Right cardiac atrium (tissue), 5 donors: ENCODE results near the gene RNF183. TPM values are rescaled to one million over a fixed set of nuclear protein-coding genes. Genes with fewer than 3 reads are reported as not detected.

Source experiments
- ATAC-seq, 2 donors: fragments of 200-7000 bp; cut with Tn5 transposase; one replicate each; pipeline versions ENCODE4 v1.8.0 to v1.9.1; 2020; ENCODE audit warnings: moderate library complexity in 2 of 2, mild to moderate bottlenecking in 1 of 2
- DNase-seq, 3 donors: peaks; one replicate each; pipeline ENCODE4 v3.0.0-alpha.2; 2020
- H3K27ac ChIP-seq: one replicate; pipeline ENCODE4 v1.5.1; 2013; ENCODE audit warnings: mild to moderate bottlenecking, low read length, control low read depth, moderate library complexity
- H3K27me3 ChIP-seq: one replicate; pipeline ENCODE4 v1.6.1; 2013; ENCODE audit not compliant: control insufficient read depth, insufficient read depth
- H3K4me1 ChIP-seq: one replicate; pipeline ENCODE4 v1.6.1; 2013; ENCODE audit warnings: low read length; ENCODE audit not compliant: control insufficient read depth, insufficient read depth
- H3K4me3 ChIP-seq: one replicate; pipeline ENCODE4 v1.5.1; 2013; ENCODE audit warnings: low read length, control low read depth
- H3K9me3 ChIP-seq: one replicate; pipeline ENCODE4 v1.6.1; 2013; ENCODE audit warnings: low read length; ENCODE audit not compliant: control insufficient read depth
- WGBS: extraction: QIAGEN DNeasy Blood & Tissue Kit; methylation state at CpG from one replicate; pipeline ENCODE4 v1.1.7; 2013; 5-methylcytosine and 5-hydroxymethylcytosine counted together
- intact Hi-C, 4 donors: fragments of 100-400 bp; cut with DNase I; formaldehyde crosslinking; loops; one replicate each; pipeline versions ENCODE4 v1.11.0 to v1.14.0; 2022 to 2023
- polyA plus RNA-seq: library from polyadenylated mRNA; stranded (reverse); fragments of 200-250 nt; gene quantifications from one replicate; pipeline ENCODE4 v1.2.3, GENCODE V29; 2013
- total RNA-seq, 4 donors: library from RNA; stranded (reverse); fragmentation: NEBNext Ultra II Directional; extraction: Animal tissue kit (Norgen Biotek cat#: 25700); gene quantifications; one replicate each; pipeline ENCODE4 v1.2.1, GENCODE V29; 2021
- donor health status: healthy with polysubstance abuse.
- donor health status: DM: no; HTN: yes; CAD: no.
- donor health status: DM: no; HTN: no; CAD: no.
- donor health status: DM: no; HTN: yes; CAD: no; lungs with severe emphysema.
- donor health status: DM: yes; HTN: yes; CAD: no.

Gene RNF183
- total and polyA plus RNA-seq, 5 donors, result not detected

GRCh38 chr9:113315231-113315630 is 12.1 kb upstream of the RNF183 start:
- H3K9me3 ChIP-seq, result no peaks in the 10 kb centered on the region
- no peak for DNase-seq
- H3K27ac ChIP-seq, result no peak overlapping the region
- no peaks in the 10 kb centered on the region for H3K27me3 ChIP-seq
- no peak for ATAC-seq
- intact Hi-C loops, result loop anchor here in 3 of 4 donors (10.0 kb wide), 2 partner anchors 80 to 90 kb away; partner anchors contain the start of gene ALAD (in 2 of the 3)
- no peak overlapping the region for H3K4me3 ChIP-seq
- no peaks in the 10 kb centered on the region for H3K4me1 ChIP-seq

- Histone ChIP-seq H3K4me1 (no peaks in the 10 kb centered on the region), H3K4me3 (no peak overlapping the region), H3K27me3 (no peaks in the 10 kb centered on the region), H3K27ac (no peak overlapping the region), H3K9me3 (no peaks in the 10 kb centered on the region)
- WGBS, result 66% methylated on average over 5 of the region's 5 CpGs
- no peak for DNase-seq
- ATAC-seq, result no peak
- intact Hi-C loops, result loop anchor here in 3 of 4 donors (10.0 kb wide), 2 partner anchors 82 to 92 kb away; partner anchors contain the start of gene ALAD (in 2 of the 3)
These were observed 10.1 kb upstream of the RNF183 start for GRCh38 chr9:113313261-113313660.

- intact Hi-C loops, result loop anchor here in 3 of 4 donors (10.0 kb wide), 2 partner anchors 83 to 93 kb away; partner anchors contain the start of gene ALAD (in 2 of the 3)
- DNase-seq (no peak), ATAC-seq (no peak)
- WGBS, result 87% methylated on average over 3 of the region's 3 CpGs
- no peaks in the 10 kb centered on the region for H3K9me3 ChIP-seq
- H3K27me3 ChIP-seq, result no peaks in the 10 kb centered on the region
- H3K4me3 ChIP-seq, result no peak overlapping the region
- no peaks in the 10 kb centered on the region for H3K4me1 ChIP-seq
- no peak overlapping the region for H3K27ac ChIP-seq
These were observed 8.8 kb upstream of the RNF183 start for GRCh38 chr9:113311961-113312360.

GRCh38 chr9:113310538-113310937 is 7.4 kb upstream of the RNF183 start:
- 42% methylated on average over 3 of the region's 3 CpGs for WGBS
- Histone ChIP-seq H3K9me3 (no peaks in the 10 kb centered on the region), H3K27me3 (no peaks in the 10 kb centered on the region), H3K4me1 (no peaks in the 10 kb centered on the region), H3K27ac (no peak overlapping the region), H3K4me3 (no peak overlapping the region)
- ATAC-seq (peak in 1 of 2 donors; percentile 68), DNase-seq (no peak)
- intact Hi-C loops, result loop anchor here in 3 of 4 donors (10.0 kb wide), 2 partner anchors 84 to 94 kb away; partner anchors contain the start of gene ALAD (in 2 of the 3)

GRCh38 chr9:113309204-113309813 is 6.1 kb upstream of the RNF183 start:
- Histone ChIP-seq H3K27me3 (no peaks in the 10 kb centered on the region), H3K4me3 (no peak overlapping the region), H3K4me1 (no peaks in the 10 kb centered on the region), H3K27ac (no peak overlapping the region), H3K9me3 (no peaks in the 10 kb centered on the region)
- DNase-seq, result no peak
- WGBS, result 6% methylated on average over 2 of the region's 2 CpGs
- intact Hi-C loops, result loop anchor here in 1 of 4 donors (5.0 kb wide), 1 partner anchor 98 kb away; no protein-coding TSS in a partner anchor
- ATAC-seq, result peak in 1 of 2 donors; percentile 55

GRCh38 chr9:113307396-113307975 is 4.3 kb upstream of the RNF183 start:
- no peak for ATAC-seq
- DNase-seq, result no peak
- intact Hi-C loops, result loop anchor here in 1 of 4 donors (5.0 kb wide), 1 partner anchor 100 kb away; no protein-coding TSS in a partner anchor
- Histone ChIP-seq H3K4me3 (no peak overlapping the region), H3K9me3 (no peaks in the 10 kb centered on the region), H3K27me3 (no peaks in the 10 kb centered on the region), H3K27ac (no peak overlapping the region), H3K4me1 (no peaks in the 10 kb centered on the region)
- 54% methylated on average over 8 of the region's 8 CpGs for WGBS

GRCh38 chr9:113306566-113306965 is 3.4 kb upstream of the RNF183 start:
- Histone ChIP-seq H3K9me3 (no peaks in the 10 kb centered on the region), H3K4me3 (no peak overlapping the region), H3K4me1 (no peaks in the 10 kb centered on the region), H3K27me3 (no peaks in the 10 kb centered on the region), H3K27ac (no peak overlapping the region)
- ATAC-seq, result no peak
- DNase-seq, result no peak
- 79% methylated on average over 1 of the region's 1 CpG for WGBS
- intact Hi-C loops, result loop anchor here in 1 of 4 donors (5.0 kb wide), 1 partner anchor 101 kb away; no protein-coding TSS in a partner anchor

- DNase-seq, result no peak
- Histone ChIP-seq H3K4me1 (no peaks in the 10 kb centered on the region), H3K9me3 (no peaks in the 10 kb centered on the region), H3K27me3 (no peaks in the 10 kb centered on the region), H3K4me3 (no peak overlapping the region), H3K27ac (no peak overlapping the region)
- intact Hi-C loops, result no loop called here
- ATAC-seq, result no peak
- WGBS, result 89% methylated on average over 8 of the region's 8 CpGs
These were observed 1.6 kb downstream of the RNF183 start for GRCh38 chr9:113301548-113301947.

- H3K4me3 ChIP-seq, result no peak overlapping the region
- no peaks in the 10 kb centered on the region for H3K4me1 ChIP-seq
- ATAC-seq (peak in 1 of 2 donors; percentile 39), DNase-seq (no peak)
- H3K27me3 ChIP-seq, result no peaks in the 10 kb centered on the region
- H3K9me3 ChIP-seq, result no peaks in the 10 kb centered on the region
- H3K27ac ChIP-seq, result no peak overlapping the region
- intact Hi-C loops, result no loop called here
- WGBS, result 25% methylated on average over 8 of the region's 8 CpGs
These were observed 3.3 kb downstream of the RNF183 start for GRCh38 chr9:113299800-113300292.

- WGBS, result 86% methylated on average over 15 of the region's 15 CpGs
- intact Hi-C loops, result no loop called here
- no peak overlapping the region for H3K4me3 ChIP-seq
- no peak for DNase-seq
- no peaks in the 10 kb centered on the region for H3K4me1 ChIP-seq
- H3K27me3 ChIP-seq, result no peaks in the 10 kb centered on the region
- H3K27ac ChIP-seq, result no peak overlapping the region
- no peak for ATAC-seq
- no peaks in the 10 kb centered on the region for H3K9me3 ChIP-seq
These were observed 4.0 kb downstream of the RNF183 start for GRCh38 chr9:113298924-113299770.
